Skeletal muscle tissue (tissue), 5 donors: Measurements from ENCODE around the gene DTNBP1. TPM values are rescaled to one million over a fixed set of nuclear protein-coding genes. Genes with fewer than 3 reads are reported as not detected.

Experiments used
- H3K27ac ChIP-seq: one replicate; pipeline ENCODE4 v1.7.0; 2013; ENCODE audit warnings: mild to moderate bottlenecking, low read depth, low read length, inconsistent platforms
- H3K27me3 ChIP-seq, 3 donors: one replicate each; pipeline ENCODE4 v1.7.0; 2013; ENCODE audit warnings: low read length in 3 of 3; ENCODE audit not compliant: control insufficient read depth in 3 of 3, insufficient read depth in 3 of 3
- H3K36me3 ChIP-seq, 3 donors: one replicate each; pipeline ENCODE4 v1.7.0; 2013; ENCODE audit warnings: low read length in 3 of 3; ENCODE audit not compliant: control insufficient read depth in 3 of 3, insufficient read depth in 3 of 3
- H3K4me1 ChIP-seq, 3 donors: one replicate each; pipeline ENCODE4 v1.7.0; 2013; ENCODE audit warnings: low read length in 3 of 3, mild to moderate bottlenecking in 3 of 3; ENCODE audit not compliant: control insufficient read depth in 3 of 3, insufficient read depth in 3 of 3
- H3K4me3 ChIP-seq, 3 donors: one replicate each; pipeline ENCODE4 v1.7.0; 2013; ENCODE audit warnings: low read length in 3 of 3
- H3K9ac ChIP-seq, 3 donors: one replicate each; pipeline ENCODE4 v1.7.0; 2013; ENCODE audit warnings: low read length in 3 of 3, mild to moderate bottlenecking in 3 of 3, moderate library complexity in 2 of 3, low read depth in 1 of 3
- H3K9me3 ChIP-seq, 3 donors: one replicate each; pipeline ENCODE4 v1.7.0; 2013; ENCODE audit warnings: low read length in 3 of 3; ENCODE audit not compliant: control insufficient read depth in 3 of 3
- small RNA-seq: library from RNA; depleted of rRNA; stranded (forward); fragments of <200 nt; gene quantifications from one replicate; pipeline ENCODE3, GENCODE V24; 2014
- total RNA-seq: library from RNA; depleted of rRNA; stranded (reverse); fragments of >200 nt; gene quantifications from one replicate; pipeline ENCODE4 v1.2.3, GENCODE V29; 2014
- donor health status: Osteomylitis.

Gene DTNBP1
- total RNA-seq, 1 donor from 2014 or later = 15.1 TPM

- no peaks in the 10 kb centered on the region for H3K9me3 ChIP-seq
- peak overlapping the region; percentile 21 for H3K27ac ChIP-seq
- peaks cover 39 to 44% (median 43%) of the 10 kb centered on the region in 3 donors for H3K4me1 ChIP-seq
- no peaks in the 10 kb centered on the region for H3K27me3 ChIP-seq
- H3K4me3 ChIP-seq = no peak overlapping the region
- peaks cover 3 to 5% (median 5%) of the 10 kb centered on the region in 3 donors for H3K36me3 ChIP-seq
- no peak overlapping the region for H3K9ac ChIP-seq
Observed at GRCh38 chr6:15474196-15474595, 188.6 kb downstream of the DTNBP1 start.

DNA sequence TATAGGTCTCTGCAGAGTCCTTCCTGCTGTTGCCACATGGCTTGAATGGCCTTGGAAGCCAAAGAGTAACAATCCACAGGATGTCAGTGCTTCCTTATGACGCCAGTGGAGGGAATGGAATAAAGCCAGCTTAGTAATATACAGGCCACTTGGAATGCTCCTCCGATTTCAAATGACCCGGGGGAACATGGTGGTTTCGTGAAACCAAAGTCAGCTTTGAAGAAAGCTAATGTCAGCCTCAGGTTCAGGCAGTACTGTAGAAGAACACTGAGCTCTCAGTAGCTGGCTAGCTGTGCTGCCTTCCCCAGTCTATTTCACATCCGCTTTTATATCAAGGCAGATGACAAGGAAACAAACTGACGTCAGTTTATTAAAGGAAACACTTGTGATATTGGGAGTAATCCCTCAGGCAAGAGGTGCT is 189.1 kb downstream of the DTNBP1 start:
- H3K36me3 ChIP-seq = peaks cover 3 to 7% (median 7%) of the 10 kb centered on the region in 3 donors
- H3K4me3 ChIP-seq = no peak overlapping the region
- peaks cover 39 to 43% (median 41%) of the 10 kb centered on the region in 3 donors for H3K4me1 ChIP-seq
- H3K9me3 ChIP-seq = no peaks in the 10 kb centered on the region
- H3K27ac ChIP-seq = peak overlapping the region; percentile 21
- no peaks in the 10 kb centered on the region for H3K27me3 ChIP-seq
- H3K9ac ChIP-seq = no peak overlapping the region

- H3K27me3 ChIP-seq = no peaks in the 10 kb centered on the region
- no peaks in the 10 kb centered on the region for H3K9me3 ChIP-seq
- peaks cover 6 to 12% (median 11%) of the 10 kb centered on the region in 3 donors for H3K36me3 ChIP-seq
- H3K4me1 ChIP-seq = peaks cover 39 to 43% (median 41%) of the 10 kb centered on the region in 3 donors
- no peak overlapping the region for H3K4me3 ChIP-seq
- peak overlapping the region; percentile 21 for H3K27ac ChIP-seq
- no peak overlapping the region for H3K9ac ChIP-seq
Observed at GRCh38 chr6:15473174-15473573, 189.7 kb downstream of the DTNBP1 start.

Small RNAs within 50 kb of the gene (small RNA-seq; reads per million reads assigned to genes)
- gene RF00001 = not detected
